Panc1 (cell line): ENCODE measurements around the gene PARP12. TPM values are rescaled to one million over a fixed set of nuclear protein-coding genes. Genes with fewer than 3 reads are reported as not detected.

ENCODE experiments used
- ATAC-seq: fragments of 200-7000 bp; cut with Tn5 transposase; 2 replicates; pipeline ENCODE4 v1.9.1; 2020; ENCODE audit warnings: mild to moderate bottlenecking, moderate library complexity
- BruUV-seq: library from RNA; stranded (reverse); fragments of 400-500 nt; replicated peaks from 2 replicates; lab custom pipeline; 2021; lab: Mats Ljungman, UMichigan
- CTCF ChIA-PET: fragments of 300-600 bp; sonication (Branson Sonifier 250); formaldehyde crosslinking; loops from one replicate; lab custom pipeline; 2022; ENCODE audit warnings: antibody characterized with exemption; lab: Charles Lee
- POLR2A ChIA-PET: fragments of 300-600 bp; sonication (Branson Sonifier 250); formaldehyde crosslinking; loops from one replicate; lab custom pipeline; 2022; ENCODE audit warnings: antibody characterized with exemption; lab: Charles Lee
- DNase-seq: peaks from one replicate; pipeline ENCODE4 v3.0.0-alpha.2; 2010; ENCODE audit warnings: low read depth, low spot score
- H3K27ac ChIP-seq: 2 replicates; pipeline ENCODE4 v1.5.1; 2011; ENCODE audit warnings: mild to moderate bottlenecking, low read length, inconsistent platforms
- H3K27me3 ChIP-seq: fragments of 200-500 bp; sonication (Bioruptor generic); 2 replicates; pipeline ENCODE4 v1.6.0; 2014; ENCODE audit warnings: low read length, inconsistent platforms; ENCODE audit not compliant: control insufficient read depth, insufficient read depth
- H3K36me3 ChIP-seq: fragments of 200-500 bp; sonication (Bioruptor generic); 2 replicates; pipeline ENCODE4 v1.5.1; 2014; ENCODE audit warnings: inconsistent platforms, mild to moderate bottlenecking, low read length, moderate library complexity; ENCODE audit not compliant: control insufficient read depth, insufficient read depth
- H3K4me1 ChIP-seq: 2 replicates; pipeline ENCODE4 v1.5.1; 2011; ENCODE audit warnings: inconsistent platforms, mild to moderate bottlenecking, low read length, moderate library complexity; ENCODE audit not compliant: control insufficient read depth, insufficient read depth
- H3K4me3 ChIP-seq, 2 experiments: 2 replicates each; pipeline ENCODE4 v1.5.1; 2011 to 2012; ENCODE audit warnings: low read depth in 2 of 2, low read length in 2 of 2, mild to moderate bottlenecking in 2 of 2, inconsistent platforms in 1 of 2, moderate library complexity in 1 of 2
- H3K9me3 ChIP-seq: fragments of 200-500 bp; sonication (Bioruptor generic); 2 replicates; pipeline ENCODE4 v1.5.1; 2014; ENCODE audit warnings: low read depth, mild to moderate bottlenecking, inconsistent platforms, low read length, moderate library complexity; ENCODE audit not compliant: control insufficient read depth, insufficient read depth
- CTCF ChIP-seq: fragments of 450-650 bp; IDR thresholded peaks from 2 replicates; pipeline ENCODE4 v1.5.1; 2017; ENCODE audit warnings: mild to moderate bottlenecking
- POLR2AphosphoS5 ChIP-seq: IDR thresholded peaks from 2 replicates; pipeline ENCODE4 v1.6.1; 2012; ENCODE audit warnings: mild to moderate bottlenecking, low read depth, low read length, moderate library complexity
- REST ChIP-seq, 2 experiments: IDR thresholded peaks; 2 replicates each; pipeline ENCODE4 v1.6.1; 2011 to 2012; ENCODE audit warnings: low read depth in 2 of 2, control low read depth in 1 of 2, low read length in 1 of 2, mild to moderate bottlenecking in 1 of 2, moderate library complexity in 1 of 2; ENCODE audit not compliant: insufficient read depth in 1 of 2
- SIN3A ChIP-seq: IDR thresholded peaks from 2 replicates; pipeline ENCODE4 v1.6.1; 2012; ENCODE audit warnings: low read depth, mild to moderate bottlenecking, low read length, moderate library complexity, borderline replicate concordance; ENCODE audit not compliant: insufficient read depth
- TCF7L2 ChIP-seq: IDR thresholded peaks from 2 replicates; pipeline ENCODE4 v1.6.1; 2011; ENCODE audit warnings: mild to moderate bottlenecking, low read depth, low read length, inconsistent platforms
- in situ Hi-C: cut with HindIII; loops from 2 replicates; pipeline ENCODE4 v1.10.0; 2016; ENCODE audit warnings: low sequenced_read_pairs, low pct_unique_long_range_greater_than_20kb
- intact Hi-C: fragments of 100-400 bp; cut with micrococcal nuclease; formaldehyde crosslinking; loops from one replicate; pipeline ENCODE4 v1.10.0; 2022; ENCODE audit not compliant: unreplicated experiment
- total RNA-seq: library from RNA; stranded (reverse); gene quantifications from one replicate; pipeline ENCODE4 v1.2.1, GENCODE V29; 2021; ENCODE audit not compliant: unreplicated experiment

The PARP12 gene
- total RNA-seq, 1 experiment from 2014 or later: 31.7 TPM

- Histone ChIP-seq H3K4me3 (no peak overlapping the region), H3K36me3 (no peaks in the 10 kb centered on the region), H3K9me3 (no peaks in the 10 kb centered on the region), H3K4me1 (no peaks in the 10 kb centered on the region; the same call in 1 of the 2 replicates), H3K27ac (no peak overlapping the region), H3K27me3 (0 out of 2 replicates have a peak, but pooled peaks cover 5% of the 10 kb centered on the region)
- no peak for ATAC-seq
- intact Hi-C loops: no loop called here
- no TSS peak for BruUV-seq
- CTCF ChIA-PET: no interaction called here
- no peak for DNase-seq
- POLR2A ChIA-PET: no interaction called here
- TF ChIP-seq SIN3A (no peak), TCF7L2 (no peak), CTCF (no peak), POLR2AphosphoS5 (no peak)
- in situ Hi-C loops: no loop called here
These were observed 53.8 kb downstream of the PARP12 start for GRCh38 chr7:140008755-140009610.

DNA sequence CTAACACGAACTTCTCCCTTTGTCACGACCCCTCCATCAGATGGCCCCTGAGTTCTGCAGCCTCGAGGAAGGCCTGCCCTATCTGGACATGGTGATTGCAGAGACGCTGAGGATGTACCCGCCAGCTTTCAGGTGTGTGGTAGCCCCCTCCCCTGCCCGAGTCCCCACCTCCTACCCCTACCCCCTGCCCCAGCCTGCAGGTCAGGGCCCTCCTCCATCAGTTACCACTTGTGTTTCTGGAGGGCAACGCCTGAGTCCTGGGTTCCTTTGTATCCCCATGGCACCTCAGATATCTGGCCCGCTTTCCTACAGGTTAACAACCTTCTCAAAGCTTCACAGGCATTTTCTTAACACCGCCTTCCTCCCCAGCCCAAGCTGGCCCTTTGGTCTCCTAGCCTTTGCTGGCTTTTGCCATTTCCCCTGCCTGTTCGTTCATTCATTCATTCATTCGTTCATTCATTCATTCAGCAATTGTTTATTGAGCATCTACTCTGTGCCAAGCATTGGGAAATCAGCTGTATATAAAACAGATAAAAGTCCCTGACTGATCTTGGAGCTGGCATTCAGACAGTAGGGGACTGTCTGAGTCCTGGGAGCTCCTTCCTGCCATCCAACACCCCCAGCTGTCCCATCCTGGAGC, 55.6 kb downstream of the PARP12 start:
- Histone ChIP-seq H3K4me3 (no peak overlapping the region), H3K27ac (no peak overlapping the region), H3K27me3 (0 out of 2 replicates have a peak, but pooled peaks cover 5% of the 10 kb centered on the region), H3K9me3 (no peaks in the 10 kb centered on the region), H3K36me3 (no peaks in the 10 kb centered on the region), H3K4me1 (peaks cover 4% of the 10 kb centered on the region; the same call in 1 of the 2 replicates)
- no TSS peak for BruUV-seq
- in situ Hi-C loops (no loop called here), intact Hi-C loops (no loop called here)
- ChIA-PET POLR2A (no interaction called here), CTCF (interaction anchor here (0.6 to 0.7 kb wide), 2 partner anchors 42 to 524 kb away, joined by 3 to 5 read pairs; partner anchors contain the start of gene KLRG2)
- TF ChIP-seq REST (IDR thresholded peaks at IDR 0.05; ENCODE audit: insufficient read depth in 1 of 2, low read depth in 2 of 2, low read length in 1 of 2): no peak
- TF ChIP-seq POLR2AphosphoS5: no peak
- TF ChIP-seq TCF7L2: no peak
- TF ChIP-seq SIN3A: no peak
- no peak for TF ChIP-seq CTCF
- ATAC-seq (no peak), DNase-seq (no peak)
